Prostate gland (tissue), 2 donors: ENCODE measurements around the gene TM9SF4.

Experiments used
- CTCF ChIP-seq, 4 experiments: fragments of 200-600 bp in 2 of 4; fragments of 450-650 bp in 2 of 4; sonication (generic) in 2 of 4; IDR thresholded peaks; 1 replicate in 3 of 4; 2 replicates in 1 of 4; pipeline ENCODE4 v1.5.1; 2016 to 2019; ENCODE audit warnings: antibody characterized with exemption in 4 of 4, mild to moderate bottlenecking in 2 of 4, moderate library complexity in 2 of 4
- POLR2A ChIP-seq: fragments of 450-650 bp; IDR thresholded peaks from one replicate; pipeline ENCODE4 v1.6.1; 2016; ENCODE audit warnings: antibody characterized with exemption, mild to moderate bottlenecking

- TF ChIP-seq CTCF (IDR thresholded peaks at IDR 0.05) (no peak), POLR2A (no peak)
Measured at GRCh38 chr20:32098786-32099185, 10.7 kb upstream of the TM9SF4 start.
